ENCODE data around the gene CLPTM1L.
"Not testable (repeated sequence)": the region's sequence is repeated elsewhere in the genome, so short reads cannot be mapped to it uniquely, and the experiment has no call there.

DNA sequence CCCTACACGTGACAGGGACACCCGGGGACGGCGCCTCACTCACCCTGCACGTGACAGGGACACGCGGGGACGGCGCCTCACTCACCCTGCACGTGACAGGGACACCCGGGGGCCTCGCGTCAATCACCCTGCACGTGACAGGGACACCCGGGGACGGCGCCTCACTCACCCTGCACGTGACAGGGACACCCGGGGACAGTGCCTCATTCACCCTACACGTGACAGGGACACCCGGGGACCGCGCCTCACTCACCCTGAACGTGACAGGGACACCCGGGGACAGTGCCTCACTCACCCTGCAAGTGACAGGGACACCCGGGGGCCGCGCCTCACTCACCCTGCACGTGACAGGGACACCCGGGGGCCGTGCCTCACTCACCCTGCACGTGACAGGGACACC is 55.3 kb downstream of the CLPTM1L start:
- TF ChIP-seq, protein P1, sequence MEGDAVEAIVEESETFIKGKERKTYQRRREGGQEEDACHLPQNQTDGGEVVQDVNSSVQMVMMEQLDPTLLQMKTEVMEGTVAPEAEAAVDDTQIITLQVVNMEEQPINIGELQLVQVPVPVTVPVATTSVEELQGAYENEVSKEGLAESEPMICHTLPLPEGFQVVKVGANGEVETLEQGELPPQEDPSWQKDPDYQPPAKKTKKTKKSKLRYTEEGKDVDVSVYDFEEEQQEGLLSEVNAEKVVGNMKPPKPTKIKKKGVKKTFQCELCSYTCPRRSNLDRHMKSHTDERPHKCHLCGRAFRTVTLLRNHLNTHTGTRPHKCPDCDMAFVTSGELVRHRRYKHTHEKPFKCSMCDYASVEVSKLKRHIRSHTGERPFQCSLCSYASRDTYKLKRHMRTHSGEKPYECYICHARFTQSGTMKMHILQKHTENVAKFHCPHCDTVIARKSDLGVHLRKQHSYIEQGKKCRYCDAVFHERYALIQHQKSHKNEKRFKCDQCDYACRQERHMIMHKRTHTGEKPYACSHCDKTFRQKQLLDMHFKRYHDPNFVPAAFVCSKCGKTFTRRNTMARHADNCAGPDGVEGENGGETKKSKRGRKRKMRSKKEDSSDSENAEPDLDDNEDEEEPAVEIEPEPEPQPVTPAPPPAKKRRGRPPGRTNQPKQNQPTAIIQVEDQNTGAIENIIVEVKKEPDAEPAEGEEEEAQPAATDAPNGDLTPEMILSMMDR (conservative IDR thresholded peaks at IDR 0.05; ENCODE audit: low read length), result not testable (repeated sequence)
- not testable (repeated sequence) for TF ChIP-seq EZH2phosphoT487 (IDR thresholded peaks at IDR 0.05; ENCODE audit: borderline replicate concordance)

Measured in Loucy (cell line).